ELR (cell line): ENCODE results near the gene TREM2.
A peak's percentile ranks its signal among the peaks of the same experiment; 100 is the strongest.
"Not testable (repeated sequence)": the region's sequence is repeated elsewhere in the genome, so short reads cannot be mapped to it uniquely, and the experiment has no call there.

ENCODE experiments used
- DNase-seq: peaks from one replicate; pipeline ENCODE4 v3.0.0-alpha.2; 2015; ENCODE audit warnings: low read depth

TREM2 gene

DNA sequence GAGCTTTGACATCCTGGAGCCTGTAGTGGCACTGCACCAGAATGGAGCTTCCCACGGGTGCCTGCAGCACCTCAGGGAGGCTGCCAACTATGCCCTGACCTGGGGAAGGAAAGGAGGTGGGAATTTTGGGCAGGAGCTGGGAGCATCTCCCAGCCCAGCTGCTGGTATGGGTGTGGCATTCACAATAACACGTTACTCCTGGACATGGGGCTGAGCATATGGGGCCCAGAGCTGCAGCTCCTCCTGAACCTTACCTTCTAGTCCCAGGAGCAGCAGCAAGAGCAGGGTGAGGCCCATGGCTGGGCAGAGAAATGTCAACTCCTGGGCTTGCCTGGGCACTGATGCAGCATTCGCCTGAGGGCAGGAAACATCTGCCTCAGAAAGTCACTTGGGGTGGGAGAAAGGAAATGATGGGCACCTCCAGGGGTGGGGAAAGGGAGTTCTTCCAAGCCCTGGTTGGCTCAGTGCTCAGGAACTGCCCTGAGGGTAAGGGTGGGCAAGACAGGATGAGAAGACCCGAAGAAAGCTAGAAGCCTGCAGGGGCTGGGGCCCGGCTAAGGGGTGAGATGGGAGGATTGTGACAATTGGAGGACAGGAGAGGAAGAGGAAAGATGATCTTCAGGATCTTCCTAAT lies 8.8 kb downstream of the TREM2 start, which contains the start of gene TREML1:
TSS of gene TREML1 (minus strand) at position 356 of the 634 bp plus-strand sequence. CDS start at position 297, 59 bp downstream.
- no peak for DNase-seq

DNA sequence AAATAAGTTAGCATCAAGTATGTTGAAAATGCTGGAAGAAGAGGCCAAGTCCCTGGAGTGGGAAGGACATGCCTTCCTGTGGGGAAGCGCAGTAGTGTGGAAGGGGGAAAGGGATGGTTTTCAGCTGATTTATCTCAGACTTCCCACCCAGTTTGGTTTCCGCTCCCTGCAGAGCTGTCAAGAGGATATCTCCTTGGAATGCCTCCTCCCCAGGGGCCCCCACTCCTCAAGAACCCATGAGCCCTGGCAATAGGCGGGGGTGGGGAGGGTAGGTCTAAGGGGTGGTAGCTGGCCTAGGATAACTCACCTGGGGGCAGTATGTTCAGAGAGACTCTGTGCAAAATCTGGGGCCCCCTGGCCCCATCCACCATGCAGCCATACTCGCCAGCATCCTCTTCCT lies 9.5 kb downstream of the TREM2 start:
- DNase-seq, result no peak

DNA sequence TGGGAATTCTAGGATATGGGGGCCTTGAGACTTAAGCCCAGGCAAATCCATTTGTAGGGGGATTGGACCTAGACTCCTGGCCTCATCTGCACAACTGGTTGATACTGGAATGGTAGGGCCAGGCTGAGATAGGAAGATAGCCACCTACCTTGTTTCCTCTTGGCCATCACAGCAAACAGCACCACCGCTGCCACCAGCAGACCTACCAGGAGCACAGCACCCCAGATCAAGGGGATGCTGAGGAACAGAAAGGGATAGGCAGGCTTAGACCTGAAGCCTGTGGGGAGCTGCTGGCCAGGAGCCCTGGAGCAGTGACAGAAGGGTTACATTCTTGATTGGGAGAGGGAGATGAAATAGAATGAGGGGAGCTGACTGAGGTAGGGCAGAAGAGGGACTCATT lies 12.2 kb downstream of the TREM2 start:
- no peak for DNase-seq

DNA sequence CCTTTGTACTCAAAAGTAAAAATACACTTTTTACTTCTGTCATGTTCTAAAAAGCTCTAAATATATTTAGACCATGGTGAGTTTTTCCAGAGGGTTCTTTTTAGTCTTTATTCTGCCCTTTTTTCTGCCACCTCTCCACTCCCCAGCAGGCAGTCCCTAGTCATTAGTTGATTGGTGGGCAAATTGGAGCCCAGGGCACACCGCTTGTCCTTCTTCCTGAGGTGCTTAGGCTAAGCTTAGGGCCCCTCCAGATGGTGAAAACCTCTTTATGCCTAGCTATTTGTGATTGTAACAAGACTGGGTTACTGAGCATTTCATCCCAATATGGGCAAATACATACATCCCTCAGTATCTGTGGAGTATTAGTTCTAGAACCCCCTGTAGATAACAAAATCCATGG lies 15.0 kb downstream of the TREM2 start:
- DNase-seq, result no peak

DNA sequence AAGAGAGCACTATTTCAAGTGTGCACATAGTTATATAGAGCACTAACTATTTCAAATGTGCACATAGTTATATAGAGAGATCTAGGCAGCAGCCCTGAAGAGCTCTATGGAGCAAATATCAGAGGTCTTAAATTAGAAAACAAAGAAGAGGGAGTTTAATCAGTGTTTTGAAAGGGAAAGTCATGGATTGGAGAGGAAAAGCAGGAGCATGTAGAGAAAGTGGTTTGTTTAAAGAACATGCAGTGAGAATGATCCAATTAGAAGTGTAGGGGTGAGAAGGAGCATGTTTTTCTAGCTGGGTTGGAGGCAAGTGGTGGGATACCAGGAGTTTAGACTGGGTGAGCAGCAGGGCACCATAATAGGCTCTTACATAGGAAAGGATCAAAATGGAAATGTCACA lies 26.0 kb downstream of the TREM2 start:
- no peak for DNase-seq

DNA sequence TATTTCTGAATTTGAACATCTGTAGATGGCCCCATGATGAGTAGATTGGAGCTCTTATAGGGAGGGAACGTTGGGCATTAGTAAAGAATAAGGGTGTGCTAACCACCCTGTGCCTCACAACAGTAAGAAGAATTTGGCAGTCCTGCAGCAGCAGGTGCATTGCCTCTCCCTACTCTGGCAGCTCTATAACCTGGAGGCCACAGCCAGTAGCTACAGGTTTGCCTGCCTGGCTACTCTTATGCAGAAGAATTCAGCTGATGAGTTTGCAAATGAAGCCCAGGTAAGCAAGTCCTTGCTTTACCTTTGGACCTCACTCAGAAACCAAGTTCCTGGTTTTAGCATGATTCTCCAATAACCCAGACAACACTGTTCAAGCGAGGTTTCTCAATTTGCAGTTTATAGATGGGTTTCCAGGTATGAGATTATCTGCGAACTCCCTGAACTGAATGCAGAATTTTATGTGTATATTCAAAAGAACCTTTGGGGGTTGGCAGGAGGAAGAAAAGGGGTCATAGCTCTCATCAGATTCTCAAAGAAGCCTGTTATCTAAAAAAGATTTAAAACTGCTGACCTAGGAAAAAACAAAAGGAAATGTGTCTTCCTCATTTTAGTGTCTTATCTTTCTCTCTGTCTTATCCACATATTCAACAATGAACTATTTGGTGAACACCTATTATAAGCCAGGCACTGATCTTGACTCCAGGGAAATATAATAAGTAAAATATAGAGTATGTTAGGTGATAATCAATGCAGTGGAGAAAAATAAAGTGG lies 27.7 kb downstream of the TREM2 start:
- no peak for DNase-seq

DNA sequence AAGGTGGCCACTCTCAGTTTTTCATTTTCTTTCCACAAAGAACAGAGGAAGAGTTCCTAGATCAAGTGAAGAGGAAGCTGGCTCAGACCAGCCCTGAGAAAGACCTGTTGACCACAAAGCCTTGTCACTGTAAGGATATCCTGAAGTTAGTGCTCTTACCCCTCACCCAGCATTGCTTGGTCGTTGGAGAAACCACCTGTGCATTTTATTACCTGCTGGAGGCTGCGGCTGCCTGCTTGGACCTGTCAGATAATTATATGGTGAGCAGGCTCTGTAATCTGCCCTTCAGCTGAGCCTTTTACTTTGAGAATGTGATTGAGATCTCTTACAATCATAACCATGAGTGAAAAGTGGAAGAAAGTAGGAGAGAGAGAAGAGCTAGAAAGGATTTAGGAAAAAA lies 30.7 kb downstream of the TREM2 start:
- DNase-seq, result no peak

DNA sequence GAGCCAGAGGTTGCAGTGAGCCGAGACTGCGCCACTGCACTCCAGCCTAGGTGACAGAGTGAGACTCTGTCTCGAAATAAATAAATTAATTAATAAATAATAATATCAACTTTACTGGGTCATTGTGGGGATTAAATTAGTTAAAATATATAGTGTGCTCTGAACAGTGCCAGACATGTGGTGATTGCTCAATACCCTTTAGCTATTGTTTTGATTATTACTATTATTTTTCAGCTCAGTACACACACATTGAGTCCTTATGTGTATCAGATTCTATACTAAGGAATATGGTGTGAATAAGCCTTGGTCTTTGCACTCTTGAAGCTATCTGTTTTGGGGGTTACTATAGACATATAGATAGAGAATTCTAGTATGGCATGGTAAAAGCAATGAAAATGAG lies 37.6 kb downstream of the TREM2 start:
- DNase-seq, result no peak

DNA sequence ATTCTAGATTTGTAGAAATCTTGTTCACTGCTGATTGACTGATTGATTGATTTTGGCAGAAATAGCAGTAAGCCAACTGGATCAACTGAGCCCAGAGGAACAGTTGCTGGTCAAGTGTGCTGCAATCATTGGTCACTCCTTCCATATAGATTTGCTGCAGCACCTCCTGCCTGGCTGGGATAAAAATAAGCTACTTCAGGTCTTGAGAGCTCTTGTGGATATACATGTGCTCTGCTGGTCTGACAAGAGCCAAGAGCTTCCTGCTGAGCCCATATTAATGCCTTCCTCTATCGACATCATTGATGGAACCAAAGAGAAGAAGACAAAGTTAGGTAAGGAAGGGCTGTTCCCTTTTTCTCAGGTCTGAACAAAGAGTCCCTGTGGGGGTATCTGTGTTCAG lies 40.0 kb downstream of the TREM2 start:
- DNase-seq, result no peak

DNA sequence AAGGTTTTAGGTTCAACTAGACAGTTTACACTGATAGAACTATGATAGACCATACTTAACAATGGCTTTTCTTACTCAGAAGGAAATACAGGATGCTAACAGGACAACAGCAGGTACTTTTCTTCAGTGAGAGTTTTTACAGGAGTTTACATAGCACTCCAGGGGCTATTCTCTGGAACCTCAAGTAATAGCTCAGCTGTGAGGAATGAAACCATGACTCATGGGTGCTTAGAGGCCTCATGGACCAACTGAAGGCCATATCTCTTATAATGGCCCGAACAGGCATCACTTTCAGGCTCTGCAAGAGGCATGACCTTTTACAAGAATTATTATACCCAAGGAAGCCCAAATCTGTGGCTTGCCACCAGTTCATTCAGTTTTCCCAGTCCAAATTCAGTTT lies 40.5 kb downstream of the TREM2 start:
- DNase-seq, result peak; percentile 23

DNA sequence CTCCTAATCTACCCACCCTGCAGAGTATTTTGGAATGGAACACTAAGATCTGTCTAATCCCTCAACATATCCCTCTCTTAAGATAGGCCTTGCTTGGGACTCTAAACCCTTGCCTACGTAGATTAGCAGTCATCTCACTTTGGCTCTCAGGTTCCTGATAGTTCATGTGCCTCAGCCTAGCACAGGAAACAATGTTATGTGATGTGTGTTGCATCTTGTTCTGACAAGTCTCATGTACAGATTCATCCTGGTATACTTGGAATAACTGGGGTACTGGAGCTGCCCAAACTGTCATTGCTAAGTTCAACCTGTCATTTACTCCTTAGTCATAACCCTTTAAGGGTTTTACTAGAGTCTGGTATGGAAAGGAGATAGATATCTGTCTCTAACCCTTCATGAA lies 42.9 kb downstream of the TREM2 start:
- DNase-seq, result no peak

DNA sequence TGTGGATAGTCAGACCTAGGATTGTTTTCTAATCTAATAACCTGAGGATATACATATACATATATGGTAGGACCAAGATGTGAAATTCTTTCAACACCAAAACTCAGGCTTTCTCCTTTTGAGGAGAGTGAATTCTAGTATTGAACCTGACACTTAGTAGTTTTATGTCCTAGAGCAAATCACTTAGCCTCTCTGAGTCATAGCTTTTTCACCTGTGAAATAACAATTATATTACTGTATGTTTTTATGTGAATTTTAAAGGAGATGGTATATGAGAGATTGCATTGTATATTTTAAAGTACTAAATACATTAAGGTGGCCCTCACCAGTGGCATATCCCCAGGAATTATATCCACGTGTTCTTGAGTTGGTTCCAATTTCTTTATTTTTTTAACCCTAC lies 43.4 kb downstream of the TREM2 start:
- no peak for DNase-seq

DNA sequence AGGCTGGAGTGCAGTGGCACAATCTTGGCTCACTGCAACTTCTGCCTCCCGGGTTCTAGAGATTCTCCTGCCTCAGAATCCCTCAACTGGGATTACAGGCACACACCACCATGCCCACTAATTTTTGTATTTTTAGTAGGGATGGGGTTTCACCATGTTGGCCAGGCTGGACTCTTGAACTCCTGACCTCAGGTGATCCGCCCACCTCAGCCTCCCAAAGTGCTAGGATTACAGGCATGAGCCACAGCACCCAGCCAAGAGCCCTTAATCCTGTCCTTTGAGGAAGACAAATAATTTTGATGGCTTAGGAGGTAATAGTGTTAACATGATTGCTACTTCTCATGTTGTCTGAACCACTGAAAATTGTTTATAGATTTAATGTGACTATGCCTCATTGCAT lies 47.9 kb downstream of the TREM2 start:
- DNase-seq, result not testable (repeated sequence)

DNA sequence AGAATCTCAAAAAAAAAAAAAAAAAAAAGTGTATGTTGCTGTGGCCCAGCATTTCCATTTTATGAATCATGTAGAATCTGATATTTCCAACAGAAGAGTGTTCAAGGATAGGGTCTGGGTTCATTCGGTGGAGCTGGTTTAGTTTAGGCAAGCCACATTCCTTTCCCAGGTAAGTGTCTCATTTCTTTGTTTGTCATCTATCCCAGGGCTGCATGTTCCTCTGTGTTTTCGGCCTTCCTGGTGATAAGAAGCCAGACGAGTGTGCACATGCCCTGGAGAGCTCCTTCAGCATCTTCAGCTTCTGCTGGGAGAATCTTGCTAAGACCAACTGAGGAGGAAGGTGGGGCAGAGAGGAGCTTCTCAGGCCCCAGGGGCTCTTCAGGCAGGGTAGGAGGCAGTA lies 51.9 kb downstream of the TREM2 start:
- no peak for DNase-seq
